GM23338 (cell line): Measurements from ENCODE around the gene SORD.

ENCODE experiments used
- CREB1 ChIP-seq: fragments of 250-450 bp; sonication (Bioruptor Pico); IDR thresholded peaks from 2 replicates; pipeline ENCODE4 v1.5.0; 2020; ENCODE audit warnings: low read depth, mild to moderate bottlenecking, moderate library complexity
- CTCF ChIP-seq, 2 experiments: fragments of 200-600 bp in 1 of 2; sonication (generic) in 1 of 2; conservative IDR thresholded peaks; 2 replicates each; pipeline versions ENCODE4 v1.5.1 to v1.6.1; 2016 to 2017; ENCODE audit warnings: antibody characterized with exemption in 2 of 2, low read depth in 2 of 2, mild to moderate bottlenecking in 2 of 2, moderate library complexity in 1 of 2
- ETS1 ChIP-seq: IDR thresholded peaks from 2 replicates; pipeline ENCODE4 v1.6.1; 2016; ENCODE audit warnings: antibody characterized with exemption
- EZH2phosphoT487 ChIP-seq: fragments of 200-600 bp; sonication (generic); IDR thresholded peaks from one replicate; pipeline ENCODE4 v1.8.1; 2018; ENCODE audit warnings: antibody characterized with exemption; ENCODE audit not compliant: unreplicated experiment
- POLR2AphosphoS5 ChIP-seq: IDR thresholded peaks from 2 replicates; pipeline ENCODE4 v1.6.1; 2016; ENCODE audit warnings: antibody characterized with exemption, low read depth
- STAT1 ChIP-seq: IDR thresholded peaks from one replicate; pipeline ENCODE4 v1.6.1; 2016; ENCODE audit warnings: antibody characterized with exemption; ENCODE audit not compliant: unreplicated experiment

GRCh38 chr15:45095661-45096060 is 72.7 kb downstream of the SORD start:
- TF ChIP-seq CTCF (conservative IDR thresholded peaks at IDR 0.05; ENCODE audit: low read depth in 2 of 2) (no peak), STAT1 (no peak), POLR2AphosphoS5 (no peak), CREB1 (CRISPR knock-in tag) (no peak), EZH2phosphoT487 (no peak), ETS1 (no peak)
